H9 (cell line): ENCODE results near the gene NUP98. TPM values are rescaled to one million over a fixed set of nuclear protein-coding genes. Genes with fewer than 3 reads are reported as not detected.
A peak's percentile ranks its signal among the peaks of the same experiment; 100 is the strongest.

ENCODE experiments used
- DNase-seq: peaks from one replicate; pipeline ENCODE4 v3.0.0-alpha.2; 2017
- H2AFZ ChIP-seq: one replicate; pipeline ENCODE4 v1.6.1; 2013; ENCODE audit warnings: mild to moderate bottlenecking, low read length, control low read depth, moderate library complexity
- H2AK5ac ChIP-seq: 2 replicates; pipeline ENCODE4 v1.6.1; 2013; ENCODE audit warnings: low read length, control low read depth, mixed read lengths; ENCODE audit not compliant: insufficient read length
- H2BK120ac ChIP-seq: one replicate; pipeline ENCODE4 v1.6.1; 2013; ENCODE audit warnings: low read depth, mild to moderate bottlenecking, low read length, control low read depth, inconsistent platforms; ENCODE audit not compliant: poor library complexity, severe bottlenecking
- H2BK12ac ChIP-seq: 2 replicates; pipeline ENCODE4 v1.6.1; 2013; ENCODE audit warnings: low read length, control low read depth, mixed read lengths, low read depth; ENCODE audit not compliant: insufficient read length
- H2BK15ac ChIP-seq: 2 replicates; pipeline ENCODE4 v1.6.1; 2013; ENCODE audit warnings: low read depth, low read length, control low read depth
- H2BK20ac ChIP-seq: one replicate; pipeline ENCODE4 v1.6.1; 2013; ENCODE audit warnings: low read depth, mild to moderate bottlenecking, low read length, control low read depth, inconsistent platforms; ENCODE audit not compliant: poor library complexity, severe bottlenecking
- H2BK5ac ChIP-seq: 2 replicates; pipeline ENCODE4 v1.6.1; 2013; ENCODE audit warnings: low read length, control low read depth, mixed read lengths; ENCODE audit not compliant: insufficient read length
- H3K14ac ChIP-seq: 2 replicates; pipeline ENCODE4 v1.6.1; 2013; ENCODE audit warnings: low read length, control low read depth; ENCODE audit not compliant: insufficient read depth
- H3K18ac ChIP-seq: 2 replicates; pipeline ENCODE4 v1.6.1; 2013; ENCODE audit warnings: low read depth, mild to moderate bottlenecking, mixed read lengths, low read length, control low read depth; ENCODE audit not compliant: insufficient read length
- H3K23ac ChIP-seq: 2 replicates; pipeline ENCODE4 v1.6.1; 2013; ENCODE audit warnings: low read length, control low read depth, mixed read lengths, low read depth; ENCODE audit not compliant: insufficient read length
- H3K23me2 ChIP-seq: 2 replicates; pipeline ENCODE4 v1.6.1; 2013; ENCODE audit warnings: low read depth, mild to moderate bottlenecking, mixed read lengths, low read length, control low read depth; ENCODE audit not compliant: insufficient read length, poor library complexity, severe bottlenecking
- H3K27ac ChIP-seq: 2 replicates; pipeline ENCODE4 v1.5.1; 2013; ENCODE audit warnings: low read length, control low read depth, mixed read lengths, low read depth; ENCODE audit not compliant: insufficient read length
- H3K27me3 ChIP-seq: 2 replicates; pipeline ENCODE4 v1.6.1; 2013; ENCODE audit warnings: low read length, control low read depth, inconsistent platforms; ENCODE audit not compliant: insufficient read depth
- H3K4ac ChIP-seq: 2 replicates; pipeline ENCODE4 v1.6.1; 2013; ENCODE audit warnings: low read depth, mild to moderate bottlenecking, control low read depth, inconsistent platforms, low read length, moderate library complexity
- H3K4me1 ChIP-seq: 2 replicates; pipeline ENCODE4 v1.6.1; 2013; ENCODE audit warnings: low read length, control low read depth, inconsistent platforms; ENCODE audit not compliant: insufficient read depth
- H3K4me2 ChIP-seq: 2 replicates; pipeline ENCODE4 v1.6.1; 2013; ENCODE audit warnings: low read length, control low read depth, mixed read lengths; ENCODE audit not compliant: insufficient read length, insufficient read depth
- H3K56ac ChIP-seq: 2 replicates; pipeline ENCODE4 v1.6.1; 2013; ENCODE audit warnings: low read depth, mild to moderate bottlenecking, mixed read lengths, low read length, control low read depth; ENCODE audit not compliant: insufficient read length
- H3K79me1 ChIP-seq: 2 replicates; pipeline ENCODE4 v1.6.1; 2013; ENCODE audit warnings: low read depth, mild to moderate bottlenecking, moderate library complexity, low read length, control low read depth, inconsistent platforms; ENCODE audit not compliant: insufficient read depth, poor library complexity, severe bottlenecking
- H3K79me2 ChIP-seq: 2 replicates; pipeline ENCODE4 v1.6.1; 2013; ENCODE audit warnings: low read length, control low read depth, inconsistent platforms; ENCODE audit not compliant: insufficient read depth
- H3K9ac ChIP-seq: 2 replicates; pipeline ENCODE4 v1.6.1; 2013; ENCODE audit warnings: low read length, control low read depth, mixed read lengths; ENCODE audit not compliant: insufficient read length; ENCODE audit errors: extremely low read depth
- H3K9me3 ChIP-seq: one replicate; pipeline ENCODE4 v1.6.1; 2013; ENCODE audit warnings: low read depth, low read length, inconsistent platforms; ENCODE audit not compliant: control insufficient read depth
- H3T11ph ChIP-seq: one replicate; pipeline ENCODE4 v1.6.1; 2013; ENCODE audit warnings: mild to moderate bottlenecking, low read length, control low read depth, inconsistent platforms
- H4K20me1 ChIP-seq: one replicate; pipeline ENCODE4 v1.6.1; 2013; ENCODE audit not compliant: control insufficient read depth, insufficient read length, insufficient read depth
- H4K5ac ChIP-seq: 2 replicates; pipeline ENCODE4 v1.6.1; 2013; ENCODE audit warnings: low read depth, mild to moderate bottlenecking, mixed read lengths, low read length, control low read depth; ENCODE audit not compliant: insufficient read length
- H4K8ac ChIP-seq: replicated peaks from 2 replicates; pipeline ENCODE4 v1.6.1; 2013; ENCODE audit warnings: low read length, control low read depth, mixed read lengths, low read depth; ENCODE audit not compliant: insufficient read length
- H4K91ac ChIP-seq: 2 replicates; pipeline ENCODE4 v1.6.1; 2013; ENCODE audit warnings: low read depth, mild to moderate bottlenecking, moderate library complexity, mixed read lengths, low read length, control low read depth; ENCODE audit not compliant: insufficient read length
- H3K27ac Mint-ChIP-seq, 3 experiments: 2 replicates in 2 of 3; 3 replicates in 1 of 3; pipeline ENCODE4 v1.8.0; 2020 to 2021; ENCODE audit warnings: mixed read lengths in 3 of 3, mild to moderate bottlenecking in 1 of 3, moderate library complexity in 1 of 3
- H3K27me3 Mint-ChIP-seq: 2 replicates; pipeline ENCODE4 v1.8.0; 2021; ENCODE audit warnings: low read depth, mild to moderate bottlenecking, moderate library complexity, mixed read lengths
- H3K36me3 Mint-ChIP-seq, 3 experiments: 2 replicates in 2 of 3; 3 replicates in 1 of 3; pipeline ENCODE4 v1.8.0; 2020 to 2021; ENCODE audit warnings: low read depth in 3 of 3, mixed read lengths in 3 of 3; ENCODE audit not compliant: insufficient read depth in 1 of 3
- H3K4me1 Mint-ChIP-seq, 2 experiments: 2 replicates each; pipeline ENCODE4 v1.8.0; 2020; ENCODE audit warnings: mixed read lengths in 2 of 2
- H3K4me3 Mint-ChIP-seq, 2 experiments: 2 replicates in 1 of 2; 3 replicates in 1 of 2; pipeline ENCODE4 v1.8.0; 2020 to 2021; ENCODE audit warnings: mild to moderate bottlenecking in 2 of 2, mixed read lengths in 2 of 2, moderate library complexity in 1 of 2
- H3K9me3 Mint-ChIP-seq, 2 experiments: 2 replicates in 1 of 2; 3 replicates in 1 of 2; pipeline ENCODE4 v1.8.0; 2020; ENCODE audit warnings: mild to moderate bottlenecking in 2 of 2, mixed read lengths in 2 of 2, moderate library complexity in 1 of 2
- WGBS: extraction: QIAGEN DNeasy Blood & Tissue Kit; methylation state at CpG from one replicate; pipeline ENCODE4 v1.1.7; 2013; ENCODE audit warnings: missing lambda C conversion rate, low lambda C conversion rate, mixed read lengths; ENCODE audit not compliant: insufficient read length; ENCODE audit errors: extremely low coverage; 5-methylcytosine and 5-hydroxymethylcytosine counted together
- total RNA-seq: library from RNA; stranded (reverse); gene quantifications from 2 replicates; pipeline ENCODE4 v1.2.1, GENCODE V29; 2021
- TF ChIP-seq, protein P1 (sequence below): fragments of 200-600 bp; sonication (generic); conservative IDR thresholded peaks from 3 replicates; pipeline ENCODE4 v1.8.0; 2021; ENCODE audit warnings: antibody characterized with exemption, mild to moderate bottlenecking

The NUP98 gene
- total RNA-seq, 1 experiment from 2014 or later = 105 TPM

DNA sequence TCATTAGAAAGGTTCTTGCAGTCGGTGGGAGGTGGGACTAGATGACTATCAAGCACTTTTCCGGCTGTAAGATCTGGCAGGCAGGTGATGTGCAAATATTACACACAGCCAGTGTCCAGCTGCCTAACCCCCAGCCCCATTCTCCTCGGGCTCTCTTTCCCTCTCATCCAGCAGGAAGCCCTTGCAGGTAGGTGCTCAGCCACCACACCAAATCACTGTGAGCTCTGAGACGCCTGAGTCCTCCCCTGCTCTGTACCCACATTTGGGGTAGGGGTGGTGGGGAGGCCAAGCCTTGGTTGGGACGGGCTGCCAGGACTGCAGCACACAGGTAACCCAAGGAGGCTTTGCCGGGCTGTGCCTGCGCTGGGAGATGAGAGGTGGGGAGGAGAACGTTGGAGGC, 156.2 kb downstream of the NUP98 start:
- H2AFZ ChIP-seq = no peak overlapping the region
- H3K79me2 ChIP-seq = no peaks in the 10 kb centered on the region
- no peak overlapping the region for H3T11ph ChIP-seq
- H2BK15ac ChIP-seq = no peak overlapping the region
- H3K4me1 Mint-ChIP-seq = peaks cover 9 to 17% of the 10 kb centered on the region in 2 experiments
- H3K56ac ChIP-seq = no peak overlapping the region
- no peaks in the 10 kb centered on the region for H3K4me1 ChIP-seq
- no peak overlapping the region for H3K18ac ChIP-seq
- no peak overlapping the region for H3K23ac ChIP-seq
- no peak overlapping the region for H3K27ac Mint-ChIP-seq
- peaks cover 26% of the 10 kb centered on the region for H3K27me3 Mint-ChIP-seq
- no peaks in the 10 kb centered on the region for H3K79me1 ChIP-seq
- no peak overlapping the region for H2BK12ac ChIP-seq
- no CpG with 5 or more reads among the region's 8 CpGs for WGBS
- no peak for DNase-seq
- H3K27ac ChIP-seq = no peak overlapping the region
- no peak overlapping the region for H4K8ac ChIP-seq
- no peak overlapping the region for H2BK20ac ChIP-seq
- no peaks in the 10 kb centered on the region for H3K9me3 ChIP-seq
- TF ChIP-seq, protein P1, sequence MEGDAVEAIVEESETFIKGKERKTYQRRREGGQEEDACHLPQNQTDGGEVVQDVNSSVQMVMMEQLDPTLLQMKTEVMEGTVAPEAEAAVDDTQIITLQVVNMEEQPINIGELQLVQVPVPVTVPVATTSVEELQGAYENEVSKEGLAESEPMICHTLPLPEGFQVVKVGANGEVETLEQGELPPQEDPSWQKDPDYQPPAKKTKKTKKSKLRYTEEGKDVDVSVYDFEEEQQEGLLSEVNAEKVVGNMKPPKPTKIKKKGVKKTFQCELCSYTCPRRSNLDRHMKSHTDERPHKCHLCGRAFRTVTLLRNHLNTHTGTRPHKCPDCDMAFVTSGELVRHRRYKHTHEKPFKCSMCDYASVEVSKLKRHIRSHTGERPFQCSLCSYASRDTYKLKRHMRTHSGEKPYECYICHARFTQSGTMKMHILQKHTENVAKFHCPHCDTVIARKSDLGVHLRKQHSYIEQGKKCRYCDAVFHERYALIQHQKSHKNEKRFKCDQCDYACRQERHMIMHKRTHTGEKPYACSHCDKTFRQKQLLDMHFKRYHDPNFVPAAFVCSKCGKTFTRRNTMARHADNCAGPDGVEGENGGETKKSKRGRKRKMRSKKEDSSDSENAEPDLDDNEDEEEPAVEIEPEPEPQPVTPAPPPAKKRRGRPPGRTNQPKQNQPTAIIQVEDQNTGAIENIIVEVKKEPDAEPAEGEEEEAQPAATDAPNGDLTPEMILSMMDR = no peak
- H3K9ac ChIP-seq = no peak overlapping the region
- no peaks in the 10 kb centered on the region for H4K20me1 ChIP-seq
- H3K4me2 ChIP-seq = peak overlapping the region; percentile 53
- H2BK120ac ChIP-seq = no peak overlapping the region
- peaks cover 13% of the 10 kb centered on the region for H3K23me2 ChIP-seq
- H3K9me3 Mint-ChIP-seq = peaks cover 11 to 17% of the 10 kb centered on the region in 2 experiments
- no peak overlapping the region; the same call in 1 of the 2 replicates for H3K14ac ChIP-seq
- peak overlapping the region; percentile 62 to 86 for H3K4me3 Mint-ChIP-seq
- no peak overlapping the region for H2BK5ac ChIP-seq
- H4K5ac ChIP-seq = no peak overlapping the region
- H3K4ac ChIP-seq = no peak overlapping the region
- no peaks in the 10 kb centered on the region for H3K27me3 ChIP-seq
- H3K36me3 Mint-ChIP-seq = peaks cover 5 to 15% (median 7%) of the 10 kb centered on the region in 3 experiments; a peak in 5 of 7 replicates
- H2AK5ac ChIP-seq = no peak overlapping the region
- no peak overlapping the region for H4K91ac ChIP-seq
